HCT116 (cell line): ENCODE measurements around the gene UBE2S. TPM values are rescaled to one million over a fixed set of nuclear protein-coding genes. Genes with fewer than 3 reads are reported as not detected.

Source experiments
- ATAC-seq: fragments of 200-7000 bp; cut with Tn5 transposase; 2 replicates; pipeline ENCODE4 v1.9.1; 2020; ENCODE audit warnings: mild to moderate bottlenecking, moderate library complexity
- BruUV-seq: library from RNA; stranded (reverse); fragments of 400-500 nt; replicated peaks from 2 replicates; lab custom pipeline; 2021; lab: Mats Ljungman, UMichigan
- CTCF ChIA-PET: fragments of 300-600 bp; sonication (Branson Sonifier 250); formaldehyde crosslinking; loops from one replicate; lab custom pipeline; 2021; ENCODE audit warnings: antibody characterized with exemption; lab: Charles Lee
- POLR2A ChIA-PET: fragments of 300-600, 350-600 bp; sonication (Branson Sonifier 250); formaldehyde crosslinking; loops from one replicate; lab custom pipeline; 2021; ENCODE audit warnings: antibody characterized with exemption; lab: Charles Lee
- RAD21 ChIA-PET, 2 experiments: fragments of 300-600 bp; sonication (Branson Sonifier 250); formaldehyde crosslinking; loops; one replicate each; lab custom pipeline; 2023; ENCODE audit warnings: low total read pairs in 2 of 2; ENCODE audit not compliant: uncharacterized antibody in 2 of 2, unreplicated experiment in 2 of 2, low non-redundant PET in 1 of 2; lab: Charles Lee
- DNase-seq: peaks from one replicate; pipeline ENCODE4 v3.0.0-alpha.2; 2010; ENCODE audit warnings: low read depth, low spot score
- H2AFZ ChIP-seq: fragments of 200-600 bp; shearing (Covaris generic), sonication (generic); 2 replicates; pipeline ENCODE4 v1.6.1; 2017; ENCODE audit warnings: low read depth, mixed run types, mixed read lengths, antibody characterized with exemption, low read length; ENCODE audit not compliant: poor library complexity, severe bottlenecking
- H3K27ac ChIP-seq: 2 replicates; pipeline ENCODE4 v1.5.1; 2012; ENCODE audit warnings: low read depth, low read length
- H3K27me3 ChIP-seq: fragments of 200-600 bp; sonication (generic); 2 replicates; pipeline ENCODE4 v1.6.1; 2016; ENCODE audit warnings: mixed run types, low read length, mixed read lengths; ENCODE audit not compliant: insufficient read depth
- H3K36me3 ChIP-seq, 2 experiments: fragments of 200-500 bp in 1 of 2; fragments of 200-600 bp in 1 of 2; sonication (Bioruptor generic) in 1 of 2; sonication (generic) in 1 of 2; 2 replicates each; pipeline versions ENCODE4 v1.5.1 to v1.6.1; 2014 to 2016; ENCODE audit warnings: low read length in 2 of 2, inconsistent platforms in 1 of 2, mixed read lengths in 1 of 2, mixed run types in 1 of 2; ENCODE audit not compliant: insufficient read depth in 2 of 2, control insufficient read depth in 1 of 2
- H3K4me1 ChIP-seq, 2 experiments: fragments of 200-600 bp in 1 of 2; sonication (generic) in 1 of 2; 2 replicates each; pipeline versions ENCODE4 v1.5.1 to v1.6.1; 2012 to 2017; ENCODE audit warnings: low read length in 2 of 2, inconsistent platforms in 1 of 2, mild to moderate bottlenecking in 1 of 2, mixed read lengths in 1 of 2, mixed run types in 1 of 2, moderate library complexity in 1 of 2; ENCODE audit not compliant: insufficient read depth in 2 of 2, control insufficient read depth in 1 of 2
- H3K4me2 ChIP-seq: fragments of 200-600 bp; sonication (generic); 2 replicates; pipeline ENCODE4 v1.6.1; 2017; ENCODE audit warnings: mixed run types, low read length, mixed read lengths
- H3K4me3 ChIP-seq, 2 experiments: fragments of 200-600 bp in 1 of 2; sonication (generic) in 1 of 2; replicated peaks in 1 of 2; 2 replicates each; pipeline ENCODE4 v1.5.1; 2011 to 2016; ENCODE audit warnings: low read length in 2 of 2, control low read depth in 1 of 2, low read depth in 1 of 2, mild to moderate bottlenecking in 1 of 2, mixed read lengths in 1 of 2, mixed run types in 1 of 2
- H3K79me2 ChIP-seq: fragments of 200-600 bp; sonication (generic); 2 replicates; pipeline ENCODE4 v1.6.1; 2017; ENCODE audit warnings: mild to moderate bottlenecking, mixed run types, low read length, moderate library complexity, mixed read lengths; ENCODE audit not compliant: insufficient read depth
- H3K9ac ChIP-seq: fragments of 200-600 bp; sonication (generic); 2 replicates; pipeline ENCODE4 v1.6.1; 2016; ENCODE audit warnings: low read length, mixed read lengths
- H3K9me2 ChIP-seq: fragments of 200-600 bp; sonication (generic), shearing (Covaris generic); 2 replicates; pipeline ENCODE4 v1.6.1; 2017; ENCODE audit warnings: mixed run types, mild to moderate bottlenecking, moderate library complexity; ENCODE audit not compliant: insufficient read depth
- H3K9me3 ChIP-seq, 2 experiments: fragments of 200-500 bp in 1 of 2; fragments of 200-600 bp in 1 of 2; sonication (Bioruptor generic) in 1 of 2; sonication (generic) in 1 of 2; 2 replicates each; pipeline ENCODE4 v1.6.1; 2014 to 2017; ENCODE audit warnings: low read length in 2 of 2, mixed read lengths in 2 of 2, inconsistent platforms in 1 of 2, low read depth in 1 of 2, mild to moderate bottlenecking in 1 of 2, mixed run types in 1 of 2, moderate library complexity in 1 of 2; ENCODE audit not compliant: control insufficient read depth in 1 of 2, insufficient read depth in 1 of 2
- H4K20me1 ChIP-seq: fragments of 200-600 bp; sonication (generic), shearing (Covaris generic); 2 replicates; pipeline ENCODE4 v1.6.1; 2017; ENCODE audit warnings: mixed run types, mild to moderate bottlenecking, moderate library complexity; ENCODE audit not compliant: insufficient read depth
- ATF3 ChIP-seq: IDR thresholded peaks from 2 replicates; pipeline ENCODE4 v1.6.1; 2012
- CEBPB ChIP-seq: IDR thresholded peaks from 2 replicates; pipeline ENCODE4 v1.6.1; 2012; ENCODE audit warnings: low read depth
- ELF1 ChIP-seq: IDR thresholded peaks from 2 replicates; pipeline ENCODE4 v1.6.1; 2012; ENCODE audit warnings: low read depth, borderline replicate concordance
- EZH2 ChIP-seq: fragments of 200-600 bp; sonication (generic); IDR thresholded peaks from 2 replicates; pipeline ENCODE4 v1.6.1; 2017; ENCODE audit warnings: antibody characterized with exemption, mixed run types
- JUND ChIP-seq: IDR thresholded peaks from 2 replicates; pipeline ENCODE4 v1.6.1; 2012
- POLR2A ChIP-seq: IDR thresholded peaks from 2 replicates; pipeline ENCODE4 v1.7.0; 2011; ENCODE audit warnings: borderline replicate concordance; ENCODE audit not compliant: insufficient read depth, insufficient read length; ENCODE audit errors: extremely low read depth
- POLR2AphosphoS5 ChIP-seq: IDR thresholded peaks from 2 replicates; pipeline ENCODE4 v1.6.1; 2011; ENCODE audit warnings: mild to moderate bottlenecking, low read depth, low read length, moderate library complexity
- REST ChIP-seq: IDR thresholded peaks from 2 replicates; pipeline ENCODE4 v1.6.1; 2012; ENCODE audit warnings: low read depth
- SIN3A ChIP-seq: IDR thresholded peaks from 2 replicates; pipeline ENCODE4 v1.6.1; 2012; ENCODE audit warnings: low read depth
- SP1 ChIP-seq: IDR thresholded peaks from 2 replicates; pipeline ENCODE4 v1.6.1; 2012; ENCODE audit warnings: low read depth
- YY1 ChIP-seq: IDR thresholded peaks from 2 replicates; pipeline ENCODE4 v1.6.1; 2011; ENCODE audit warnings: low read length, low read depth, moderate library complexity, mild to moderate bottlenecking; ENCODE audit not compliant: insufficient replicate concordance; ENCODE audit errors: extremely low read depth
- ZBTB33 ChIP-seq: IDR thresholded peaks from 2 replicates; pipeline ENCODE4 v1.6.1; 2011; ENCODE audit warnings: mild to moderate bottlenecking, low read length, moderate library complexity; ENCODE audit not compliant: insufficient replicate concordance; ENCODE audit errors: extremely low read depth
- ZFX ChIP-seq: fragments of 450-650 bp; IDR thresholded peaks from 2 replicates; pipeline ENCODE4 v1.6.1; 2017
- intact Hi-C: fragments of 100-400 bp; cut with micrococcal nuclease; formaldehyde crosslinking; loops from 2 replicates; pipeline ENCODE4 v1.10.0; 2022
- total RNA-seq: library from RNA; stranded (reverse); gene quantifications from one replicate; pipeline ENCODE4 v1.2.1, GENCODE V29; 2021; ENCODE audit not compliant: unreplicated experiment

The UBE2S gene
- total RNA-seq, 1 experiment from 2014 or later: 515 TPM

- intact Hi-C loops: no loop called here
- no peak for ATAC-seq
- no TSS peak for BruUV-seq
- peak overlapping the region; percentile 92 for H3K4me2 ChIP-seq
- H2AFZ ChIP-seq: no peak overlapping the region
- no peak overlapping the region for H3K4me3 ChIP-seq
- TF ChIP-seq REST (no peak), SIN3A (no peak), ELF1 (no peak), ATF3 (no peak), CEBPB (no peak), JUND (no peak), POLR2A (no peak), EZH2 (no peak), YY1 (no peak), ZBTB33 (no peak), SP1 (no peak), POLR2AphosphoS5 (no peak), ZFX (no peak)
- POLR2A ChIA-PET: interaction anchor here (1.6 kb wide), 1 partner anchor 13 kb away, joined by 6 read pairs; the partner anchor contains the start of gene KMT5C
- no peaks in the 10 kb centered on the region for H3K36me3 ChIP-seq
- no peaks in the 10 kb centered on the region for H3K79me2 ChIP-seq
- no peaks in the 10 kb centered on the region for H4K20me1 ChIP-seq
- H3K27ac ChIP-seq: no peak overlapping the region
- no peaks in the 10 kb centered on the region for H3K27me3 ChIP-seq
- DNase-seq: no peak
- CTCF ChIA-PET: no interaction called here
- H3K9ac ChIP-seq: no peak overlapping the region
- RAD21 ChIA-PET: no interaction called here
- H3K9me2 ChIP-seq: no peaks in the 10 kb centered on the region
- no peaks in the 10 kb centered on the region for H3K9me3 ChIP-seq
- peaks cover 2 to 42% of the 10 kb centered on the region in 2 experiments; a peak in 3 of 4 replicates for H3K4me1 ChIP-seq
These were observed 54.9 kb downstream of the UBE2S start for GRCh38 chr19:55352549-55353145.
